Adrenal gland (tissue), 5 donors: ENCODE data around the gene NOB1.

Experiments
- POLR2A ChIP-seq, 2 donors: fragments of 450-650 bp; IDR thresholded peaks; one replicate each; pipeline ENCODE4 v1.6.1; 2017; ENCODE audit warnings: antibody characterized with exemption in 2 of 2, mild to moderate bottlenecking in 2 of 2, moderate library complexity in 1 of 2
- TF ChIP-seq, protein P1 (sequence below), 6 experiments: fragments of 450-650 bp in 4 of 6; fragments of 200-600 bp in 2 of 6; sonication (generic) in 1 of 6; IDR thresholded peaks; 1 replicate in 5 of 6; 2 replicates in 1 of 6; pipeline versions ENCODE4 v1.5.1 to v1.8.0; 2016 to 2021; ENCODE audit warnings: antibody characterized with exemption in 6 of 6, mild to moderate bottlenecking in 2 of 6, moderate library complexity in 1 of 6
- donor health status: DM: no; HTN: no; CAD: no.

DNA sequence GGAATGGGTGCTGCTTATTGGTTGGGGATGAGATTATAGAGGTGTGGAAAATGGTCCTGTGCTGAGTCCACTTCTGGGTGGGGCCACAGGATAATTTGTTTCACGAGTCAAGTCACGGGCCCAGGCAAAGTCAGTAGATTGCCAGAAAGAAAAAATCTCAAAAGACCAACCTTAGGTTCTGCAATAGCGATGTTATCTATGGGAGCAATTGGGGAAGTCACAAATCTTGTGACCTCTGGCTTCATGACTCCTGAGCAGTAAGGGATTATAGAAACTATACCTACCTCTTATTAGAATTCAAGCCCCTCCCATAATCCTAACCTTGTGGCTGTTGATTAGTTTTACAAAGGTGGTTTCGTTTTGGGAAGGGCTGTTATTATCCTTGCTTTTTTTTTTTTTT, 38.8 kb upstream of the NOB1 start:
- no peak for TF ChIP-seq POLR2A (IDR thresholded peaks at IDR 0.05)
- TF ChIP-seq, protein P1, sequence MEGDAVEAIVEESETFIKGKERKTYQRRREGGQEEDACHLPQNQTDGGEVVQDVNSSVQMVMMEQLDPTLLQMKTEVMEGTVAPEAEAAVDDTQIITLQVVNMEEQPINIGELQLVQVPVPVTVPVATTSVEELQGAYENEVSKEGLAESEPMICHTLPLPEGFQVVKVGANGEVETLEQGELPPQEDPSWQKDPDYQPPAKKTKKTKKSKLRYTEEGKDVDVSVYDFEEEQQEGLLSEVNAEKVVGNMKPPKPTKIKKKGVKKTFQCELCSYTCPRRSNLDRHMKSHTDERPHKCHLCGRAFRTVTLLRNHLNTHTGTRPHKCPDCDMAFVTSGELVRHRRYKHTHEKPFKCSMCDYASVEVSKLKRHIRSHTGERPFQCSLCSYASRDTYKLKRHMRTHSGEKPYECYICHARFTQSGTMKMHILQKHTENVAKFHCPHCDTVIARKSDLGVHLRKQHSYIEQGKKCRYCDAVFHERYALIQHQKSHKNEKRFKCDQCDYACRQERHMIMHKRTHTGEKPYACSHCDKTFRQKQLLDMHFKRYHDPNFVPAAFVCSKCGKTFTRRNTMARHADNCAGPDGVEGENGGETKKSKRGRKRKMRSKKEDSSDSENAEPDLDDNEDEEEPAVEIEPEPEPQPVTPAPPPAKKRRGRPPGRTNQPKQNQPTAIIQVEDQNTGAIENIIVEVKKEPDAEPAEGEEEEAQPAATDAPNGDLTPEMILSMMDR (IDR thresholded peaks at IDR 0.05) = no peak
